Neutrophil (primary cell): ENCODE measurements around the gene DPP3.
"Not testable (repeated sequence)": the region's sequence is repeated elsewhere in the genome, so short reads cannot be mapped to it uniquely, and the experiment has no call there.

Source experiments
- H3K27ac ChIP-seq: fragments of 200-600 bp; sonication (generic); 2 replicates; pipeline ENCODE4 v1.5.1; 2016; ENCODE audit warnings: mild to moderate bottlenecking, moderate library complexity
- H3K27me3 ChIP-seq: fragments of 200-600 bp; sonication (generic); 2 replicates; pipeline ENCODE4 v1.6.0; 2016; ENCODE audit warnings: mild to moderate bottlenecking
- H3K36me3 ChIP-seq: fragments of 200-600 bp; sonication (generic); 2 replicates; pipeline ENCODE4 v1.5.1; 2017
- H3K4me1 ChIP-seq, 2 experiments: fragments of 200-600 bp in 1 of 2; sonication (generic) in 1 of 2; 1 replicate in 1 of 2; 2 replicates in 1 of 2; pipeline versions ENCODE4 v1.5.1 to v1.6.1; 2013 to 2016; ENCODE audit warnings: low read depth in 1 of 2, low read length in 1 of 2, mild to moderate bottlenecking in 1 of 2, moderate library complexity in 1 of 2; ENCODE audit not compliant: control insufficient read depth in 1 of 2, insufficient read depth in 1 of 2
- H3K4me3 ChIP-seq, 2 experiments: fragments of 200-600 bp in 1 of 2; sonication (generic) in 1 of 2; 1 replicate in 1 of 2; 2 replicates in 1 of 2; pipeline ENCODE4 v1.5.1; 2013 to 2016; ENCODE audit warnings: low read depth in 1 of 2, low read length in 1 of 2, mild to moderate bottlenecking in 1 of 2, moderate library complexity in 1 of 2
- H3K9me3 ChIP-seq: fragments of 200-600 bp; sonication (generic); 2 replicates; pipeline ENCODE4 v1.5.1; 2016
- CTCF ChIP-seq: fragments of 200-600 bp; sonication (generic); IDR thresholded peaks from 2 replicates; pipeline ENCODE4 v1.5.1; 2016; ENCODE audit warnings: antibody characterized with exemption

The DPP3 gene

GRCh38 chr11:66459138-66459778, 21.0 kb upstream of the DPP3 start:
- Histone ChIP-seq H3K4me3 (no peak overlapping the region), H3K4me1 (peaks cover 0 to 6% of the 10 kb centered on the region in 2 experiments)

GRCh38 chr11:66462010-66462409, 18.2 kb upstream of the DPP3 start:
- no peak overlapping the region for H3K4me3 ChIP-seq
- peaks cover 5 to 12% of the 10 kb centered on the region in 2 experiments for H3K4me1 ChIP-seq
- peaks cover 31% of the 10 kb centered on the region for H3K27me3 ChIP-seq
- no peaks in the 10 kb centered on the region for H3K9me3 ChIP-seq
- H3K27ac ChIP-seq: peak overlapping the region; percentile 19
- TF ChIP-seq CTCF: no peak
- H3K36me3 ChIP-seq: no peaks in the 10 kb centered on the region

More at GRCh38 chr11:66459138-66459778, 21.0 kb upstream of the DPP3 start:
- TF ChIP-seq CTCF: no peak
- no peaks in the 10 kb centered on the region for H3K36me3 ChIP-seq
- H3K27me3 ChIP-seq: peaks cover 27% of the 10 kb centered on the region
- H3K9me3 ChIP-seq: no peaks in the 10 kb centered on the region
- H3K27ac ChIP-seq: no peak overlapping the region

- Histone ChIP-seq H3K27me3 (peaks cover 40% of the 10 kb centered on the region), H3K27ac (no peak overlapping the region), H3K36me3 (no peaks in the 10 kb centered on the region), H3K4me1 (peaks cover 12 to 20% of the 10 kb centered on the region in 2 experiments), H3K9me3 (no peaks in the 10 kb centered on the region), H3K4me3 (no peak overlapping the region)
- no peak for TF ChIP-seq CTCF
These were observed 17.3 kb upstream of the DPP3 start for GRCh38 chr11:66462911-66463310.

- Histone ChIP-seq H3K4me1 (peaks cover 12 to 20% of the 10 kb centered on the region in 2 experiments), H3K27me3 (peaks cover 47% of the 10 kb centered on the region)
- H3K9me3 ChIP-seq, H3K36me3 ChIP-seq, H3K4me3 ChIP-seq, H3K27ac ChIP-seq: not testable (repeated sequence)
These were observed 16.1 kb upstream of the DPP3 start for GRCh38 chr11:66464116-66464515.

GRCh38 chr11:66464916-66465315, 15.3 kb upstream of the DPP3 start:
- Histone ChIP-seq H3K27me3 (peaks cover 46% of the 10 kb centered on the region), H3K4me3 (no peak overlapping the region), H3K4me1 (peaks cover 12 to 20% of the 10 kb centered on the region in 2 experiments), H3K27ac (no peak overlapping the region), H3K9me3 (no peaks in the 10 kb centered on the region), H3K36me3 (no peaks in the 10 kb centered on the region)
- TF ChIP-seq CTCF: no peak

- peak overlapping the region; percentile 14 for H3K27ac ChIP-seq
- no peak for TF ChIP-seq CTCF
- H3K36me3 ChIP-seq: no peaks in the 10 kb centered on the region
- H3K4me3 ChIP-seq: peak overlapping the region; percentile 62 to 69
- peaks cover 46% of the 10 kb centered on the region for H3K27me3 ChIP-seq
- H3K9me3 ChIP-seq: no peaks in the 10 kb centered on the region
- peaks cover 12 to 20% of the 10 kb centered on the region in 2 experiments for H3K4me1 ChIP-seq
These were observed 14.6 kb upstream of the DPP3 start for GRCh38 chr11:66465373-66466224.
